ENCODE measurements around the gene FGF9.

Gene FGF9

DNA sequence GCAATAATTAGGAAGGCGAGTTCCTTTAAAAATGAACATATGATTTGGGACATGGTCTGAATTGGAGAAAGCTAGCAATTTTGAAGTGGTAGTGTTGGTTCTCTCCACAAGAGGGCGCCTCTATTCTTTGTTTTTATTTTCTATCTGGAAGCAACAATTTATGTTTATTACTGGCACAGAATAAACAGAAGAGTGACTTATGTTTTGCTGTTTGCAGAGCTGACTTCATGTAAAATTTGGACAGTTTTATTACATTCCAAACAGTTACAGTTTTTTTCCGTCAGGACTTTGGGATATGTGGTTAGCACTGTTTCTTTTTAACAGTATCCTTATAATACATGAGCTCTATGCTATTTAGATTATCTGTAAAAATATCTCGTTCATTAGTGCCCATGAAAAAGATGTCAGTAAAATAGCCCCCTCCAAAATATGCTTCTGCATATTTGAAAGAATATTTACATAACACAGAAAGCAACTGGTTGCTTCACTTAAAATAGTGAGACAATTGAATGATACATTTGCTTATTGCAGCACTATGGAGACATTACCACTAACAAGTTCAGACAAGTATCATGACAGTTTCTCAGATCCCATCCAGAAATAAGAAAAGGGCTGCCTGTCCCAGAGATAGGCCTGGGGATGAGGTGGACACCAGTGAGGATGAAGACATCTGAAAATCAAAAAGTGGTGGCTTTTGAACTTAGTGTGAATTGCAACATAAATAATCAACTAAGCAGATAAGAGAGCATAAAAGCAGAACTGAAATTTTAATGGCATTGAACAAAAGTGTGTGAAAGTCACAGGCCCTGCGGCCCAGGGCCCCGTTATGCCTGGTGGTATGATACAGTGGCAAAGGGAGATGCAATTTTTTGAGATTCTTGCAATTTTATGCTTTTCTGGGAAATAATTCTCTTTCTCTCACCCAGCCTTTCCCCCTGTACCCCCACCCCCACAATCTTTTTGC lies 32.3 kb upstream of the FGF9 start:
- no peak overlapping the region for H3K4me3 ChIP-seq (ENCODE audit: severe bottlenecking)
- no peaks in the 10 kb centered on the region for H3K36me3 ChIP-seq (ENCODE audit: low read depth)
- no peaks in the 10 kb centered on the region for H3K27me3 ChIP-seq (ENCODE audit: insufficient read depth, poor library complexity, severe bottlenecking)
- DNase-seq (ENCODE audit: low spot score) (no peak), ATAC-seq (ENCODE audit: low read depth) (no peak)
- no peaks in the 10 kb centered on the region for H3K9me3 ChIP-seq (ENCODE audit: severe bottlenecking)
- no peak overlapping the region for H3K27ac ChIP-seq (ENCODE audit: poor library complexity, severe bottlenecking)
- peaks cover 30% of the 10 kb centered on the region for H3K4me1 ChIP-seq (ENCODE audit: insufficient read depth, poor library complexity, severe bottlenecking)
- peak; percentile 79 for TF ChIP-seq CTCF (IDR thresholded peaks at IDR 0.05; ENCODE audit: poor library complexity, severe bottlenecking)

DNA sequence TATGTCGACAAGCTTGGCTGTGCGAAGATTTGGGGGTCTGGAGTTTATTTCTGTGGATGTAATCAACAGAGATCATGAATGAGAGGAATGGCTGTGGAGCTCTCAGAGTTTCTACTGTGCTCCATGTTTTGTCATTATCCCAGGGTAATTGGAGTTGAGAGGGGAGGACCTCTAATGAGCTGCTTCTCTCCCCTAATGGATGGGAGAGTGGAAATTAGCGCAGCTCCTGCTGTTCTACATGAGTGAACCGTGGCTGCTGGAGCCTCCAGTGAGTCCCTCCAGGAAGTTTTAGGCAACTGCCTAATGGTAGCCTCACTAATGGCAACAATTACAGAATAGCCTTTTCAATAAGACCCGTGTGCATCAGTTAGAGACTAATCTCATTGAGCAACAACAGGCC lies 31.3 kb upstream of the FGF9 start:
- no peaks in the 10 kb centered on the region for H3K9me3 ChIP-seq (ENCODE audit: severe bottlenecking)
- ATAC-seq (ENCODE audit: low read depth) (no peak), DNase-seq (ENCODE audit: low spot score) (no peak)
- H3K4me3 ChIP-seq (ENCODE audit: severe bottlenecking): no peak overlapping the region
- H3K27ac ChIP-seq (ENCODE audit: poor library complexity, severe bottlenecking): no peak overlapping the region
- H3K36me3 ChIP-seq (ENCODE audit: low read depth): no peaks in the 10 kb centered on the region
- peaks cover 30% of the 10 kb centered on the region for H3K4me1 ChIP-seq (ENCODE audit: insufficient read depth, poor library complexity, severe bottlenecking)
- no peaks in the 10 kb centered on the region for H3K27me3 ChIP-seq (ENCODE audit: insufficient read depth, poor library complexity, severe bottlenecking)
- no peak for TF ChIP-seq CTCF (IDR thresholded peaks at IDR 0.05; ENCODE audit: poor library complexity, severe bottlenecking)

GRCh38 chr13:21641629-21642028 lies 29.2 kb upstream of the FGF9 start:
- no peaks in the 10 kb centered on the region for H3K27me3 ChIP-seq (ENCODE audit: insufficient read depth, poor library complexity, severe bottlenecking)
- no peak overlapping the region for H3K4me3 ChIP-seq (ENCODE audit: severe bottlenecking)
- no peaks in the 10 kb centered on the region for H3K9me3 ChIP-seq (ENCODE audit: severe bottlenecking)
- no peaks in the 10 kb centered on the region for H3K36me3 ChIP-seq (ENCODE audit: low read depth)
- DNase-seq (ENCODE audit: low spot score): no peak
- H3K27ac ChIP-seq (ENCODE audit: poor library complexity, severe bottlenecking): no peak overlapping the region
- ATAC-seq (ENCODE audit: low read depth): peak; percentile 43; the same call in 1 of the 3 replicates
- no peak for TF ChIP-seq CTCF (IDR thresholded peaks at IDR 0.05; ENCODE audit: poor library complexity, severe bottlenecking)
- peaks cover 30% of the 10 kb centered on the region for H3K4me1 ChIP-seq (ENCODE audit: insufficient read depth, poor library complexity, severe bottlenecking)

GRCh38 chr13:21657538-21657937 lies 13.3 kb upstream of the FGF9 start:
- Histone ChIP-seq H3K36me3 (ENCODE audit: low read depth) (no peaks in the 10 kb centered on the region), H3K27me3 (ENCODE audit: insufficient read depth, poor library complexity, severe bottlenecking) (no peaks in the 10 kb centered on the region), H3K9me3 (ENCODE audit: severe bottlenecking) (no peaks in the 10 kb centered on the region), H3K4me3 (ENCODE audit: severe bottlenecking) (no peak overlapping the region), H3K27ac (ENCODE audit: poor library complexity, severe bottlenecking) (no peak overlapping the region), H3K4me1 (ENCODE audit: insufficient read depth, poor library complexity, severe bottlenecking) (peaks cover 6% of the 10 kb centered on the region)
- DNase-seq (ENCODE audit: low spot score) (no peak), ATAC-seq (ENCODE audit: low read depth) (peak; percentile 99)
- no peak for TF ChIP-seq CTCF (IDR thresholded peaks at IDR 0.05; ENCODE audit: poor library complexity, severe bottlenecking)

- ATAC-seq (ENCODE audit: low read depth) (no peak), DNase-seq (ENCODE audit: low spot score) (no peak)
- Histone ChIP-seq H3K27ac (ENCODE audit: poor library complexity, severe bottlenecking) (no peak overlapping the region), H3K36me3 (ENCODE audit: low read depth) (no peaks in the 10 kb centered on the region), H3K4me1 (ENCODE audit: insufficient read depth, poor library complexity, severe bottlenecking) (peaks cover 6% of the 10 kb centered on the region), H3K4me3 (ENCODE audit: severe bottlenecking) (no peak overlapping the region), H3K27me3 (ENCODE audit: insufficient read depth, poor library complexity, severe bottlenecking) (no peaks in the 10 kb centered on the region), H3K9me3 (ENCODE audit: severe bottlenecking) (no peaks in the 10 kb centered on the region)
- no peak for TF ChIP-seq CTCF (IDR thresholded peaks at IDR 0.05; ENCODE audit: poor library complexity, severe bottlenecking)
Observed at GRCh38 chr13:21659087-21659486, 11.8 kb upstream of the FGF9 start.
